Measurements from ENCODE around the gene LEKR1. TPM values are rescaled to one million over a fixed set of nuclear protein-coding genes. Genes with fewer than 3 reads are reported as not detected.

The LEKR1 gene
- total and polyA plus RNA-seq, 9 of the 15 experiments (the other 6 are each of a cell fraction or from before 2014, with no cell fraction given), result 0.76 to 1.8 (median 1.2) TPM

GRCh38 chr3:157065201-157065600, 239.0 kb downstream of the LEKR1 start:
- Histone ChIP-seq H4K20me1 (replicated peaks; ENCODE audit: control insufficient read depth, insufficient read depth, low read length) (no peaks in the 10 kb centered on the region), H3K79me2 (ENCODE audit: control insufficient read depth, insufficient read depth, low read length) (no peaks in the 10 kb centered on the region), H3K4me2 (ENCODE audit: insufficient read depth, low read length) (no peak overlapping the region), H3K4me3 (no peak overlapping the region), H2AFZ (ENCODE audit: low read depth, low read length) (no peak overlapping the region), H3K9me3 (replicated peaks; ENCODE audit: control insufficient read depth, insufficient read depth, low read depth, low read length) (no peaks in the 10 kb centered on the region), H3K9me1 (ENCODE audit: control insufficient read depth, insufficient read depth, low read length) (no peaks in the 10 kb centered on the region), H3K4me1 (replicated peaks in 1 of 2; ENCODE audit: control insufficient read depth in 2 of 2, insufficient read depth in 2 of 2, low read length in 2 of 2) (no peaks in the 10 kb centered on the region; a peak in 3 of 5 replicates), H3K36me3 (ENCODE audit: control insufficient read depth, insufficient read depth, low read length) (no peaks in the 10 kb centered on the region), H3K27me3 (ENCODE audit: control insufficient read depth in 2 of 2, insufficient read depth in 2 of 2, low read length in 2 of 2) (no peaks in the 10 kb centered on the region), H3K27ac (ENCODE audit: extremely low read depth, low read depth, low read length) (no peak overlapping the region), H3K9ac (ENCODE audit: insufficient read depth in 1 of 2, low read depth in 2 of 2, low read length in 2 of 2) (no peak overlapping the region)
- ATAC-seq (no peak; the same call in 2 of the 3 replicates), DNase-seq (ENCODE audit: extremely low read depth in 1 of 4, low spot score in 3 of 4) (no peak), FAIRE-seq (no peak)
- in situ Hi-C loops (cut with MboI), result no loop called here
- ChIA-PET POLR2A (interaction anchor here (0.5 to 2.6 kb wide), 5 partner anchors 12 to 1049 kb away, joined by 3 to 8 read pairs (median 3); no protein-coding TSS in a partner anchor), CTCF (ENCODE audit: low intra/inter-chr PET ratio) (no interaction called here)
- TF ChIP-seq ZC3H11A (IDR thresholded peaks at IDR 0.05; ENCODE audit: low read depth, low read length), result no peak
- 0 out of 2 replicates have a peak, but pooled peaks have one; percentile 22 for TF ChIP-seq CBFA2T3 (IDR thresholded peaks at IDR 0.05)
- intact Hi-C loops (cut with micrococcal nuclease), result no loop called here
- BruUV-seq (replicated peaks), result no TSS peak
- 23% methylated on average over 5 of the region's 5 CpGs for WGBS (ENCODE audit: insufficient coverage, low coverage, missing lambda C conversion rate)

- Histone ChIP-seq H3K9me1 (ENCODE audit: control insufficient read depth, insufficient read depth, low read length) (no peaks in the 10 kb centered on the region), H4K20me1 (replicated peaks; ENCODE audit: control insufficient read depth, insufficient read depth, low read length) (no peaks in the 10 kb centered on the region), H3K27ac (ENCODE audit: extremely low read depth, low read depth, low read length) (no peak overlapping the region), H3K4me2 (ENCODE audit: insufficient read depth, low read length) (no peak overlapping the region), H2AFZ (ENCODE audit: low read depth, low read length) (no peak overlapping the region), H3K4me1 (replicated peaks in 1 of 2; ENCODE audit: control insufficient read depth in 2 of 2, insufficient read depth in 2 of 2, low read length in 2 of 2) (no peaks in the 10 kb centered on the region; a peak in 3 of 5 replicates), H3K4me3 (no peak overlapping the region), H3K9ac (ENCODE audit: insufficient read depth in 1 of 2, low read depth in 2 of 2, low read length in 2 of 2) (no peak overlapping the region), H3K27me3 (ENCODE audit: control insufficient read depth in 2 of 2, insufficient read depth in 2 of 2, low read length in 2 of 2) (no peaks in the 10 kb centered on the region), H3K9me3 (replicated peaks; ENCODE audit: control insufficient read depth, insufficient read depth, low read depth, low read length) (no peaks in the 10 kb centered on the region), H3K36me3 (ENCODE audit: control insufficient read depth, insufficient read depth, low read length) (no peaks in the 10 kb centered on the region), H3K79me2 (ENCODE audit: control insufficient read depth, insufficient read depth, low read length) (no peaks in the 10 kb centered on the region)
- ChIA-PET POLR2A (interaction anchor here (0.6 to 2.6 kb wide), 6 partner anchors 15 to 377 kb away, joined by 3 to 8 read pairs (median 3); no protein-coding TSS in a partner anchor), CTCF (ENCODE audit: low intra/inter-chr PET ratio) (no interaction called here)
- in situ Hi-C loops (cut with MboI) (no loop called here), intact Hi-C loops (cut with micrococcal nuclease) (no loop called here)
- no peak for ATAC-seq
- 31% methylated on average over 11 of the region's 11 CpGs for WGBS (ENCODE audit: insufficient coverage, low coverage, missing lambda C conversion rate)
- no peak for DNase-seq (ENCODE audit: extremely low read depth in 1 of 4, low spot score in 3 of 4)
- no peak for FAIRE-seq
- no TSS peak for BruUV-seq (replicated peaks)
- TF ChIP-seq TCF7 (IDR thresholded peaks at IDR 0.05; ENCODE audit: borderline replicate concordance) (no peak), PATZ1 (CRISPR knock-in tag; IDR thresholded peaks at IDR 0.05; ENCODE audit: borderline replicate concordance) (no peak)
Observed at GRCh38 chr3:157066335-157067098, 240.4 kb downstream of the LEKR1 start.

Measured in K562 (cell line).